IMR-90 (cell line): ENCODE results near the gene NAPSA. TPM values are rescaled to one million over a fixed set of nuclear protein-coding genes. Genes with fewer than 3 reads are reported as not detected.

Source experiments
- ATAC-seq: fragments of 200-7000 bp; cut with Tn5 transposase; 2 replicates; pipeline ENCODE4 v1.9.1; 2020; ENCODE audit warnings: low read depth, mild to moderate bottlenecking, moderate library complexity
- BruUV-seq: library from RNA; stranded (reverse); fragments of 400-500 nt; replicated peaks from 2 replicates; lab custom pipeline; 2021; lab: Mats Ljungman, UMichigan
- CTCF ChIA-PET: fragments of 300-600 bp; formaldehyde crosslinking; extraction: SDS; loops from one replicate; lab custom pipeline; 2021; ENCODE audit warnings: antibody characterized with exemption; lab: Yijun Ruan, JAX
- POLR2A ChIA-PET: fragments of 300-600 bp; sonication (Branson Sonifier 250); formaldehyde crosslinking; loops from one replicate; lab custom pipeline; 2022; ENCODE audit warnings: antibody characterized with exemption; ENCODE audit not compliant: unreplicated experiment; lab: Charles Lee
- DNase-seq: peaks from one replicate; pipeline ENCODE4 v3.0.0; 2013
- H2AFZ ChIP-seq: replicated peaks from 2 replicates; pipeline ENCODE3; 2013; ENCODE audit warnings: low read length, mild to moderate bottlenecking; ENCODE audit not compliant: poor library complexity
- H2AK5ac ChIP-seq: 2 replicates; pipeline ENCODE4 v1.6.1; 2013; ENCODE audit warnings: low read depth, low read length, inconsistent platforms
- H2AK9ac ChIP-seq: replicated peaks from 2 replicates; pipeline ENCODE3; 2013; ENCODE audit warnings: mild to moderate bottlenecking, low read depth, low read length, moderate library complexity; ENCODE audit not compliant: poor library complexity
- H2BK120ac ChIP-seq: 2 replicates; pipeline ENCODE4 v1.6.1; 2013; ENCODE audit warnings: low read depth, low read length, inconsistent platforms
- H2BK15ac ChIP-seq: 3 replicates; pipeline ENCODE4 v1.6.1; 2013; ENCODE audit warnings: low read depth, low read length, inconsistent platforms
- H2BK20ac ChIP-seq: 2 replicates; pipeline ENCODE4 v1.6.1; 2013; ENCODE audit warnings: low read depth, mild to moderate bottlenecking, inconsistent platforms, low read length, moderate library complexity
- H2BK5ac ChIP-seq: 2 replicates; pipeline ENCODE4 v1.6.1; 2013; ENCODE audit warnings: mild to moderate bottlenecking, low read depth, low read length, inconsistent platforms; ENCODE audit not compliant: poor library complexity, severe bottlenecking
- H3K14ac ChIP-seq: replicated peaks from 2 replicates; pipeline ENCODE4 v1.6.1; 2013; ENCODE audit warnings: low read depth, low read length, inconsistent platforms
- H3K18ac ChIP-seq: 2 replicates; pipeline ENCODE4 v1.6.1; 2013; ENCODE audit warnings: low read depth, low read length, control low read depth
- H3K23ac ChIP-seq: 2 replicates; pipeline ENCODE4 v1.6.1; 2013; ENCODE audit warnings: low read depth, low read length, inconsistent platforms
- H3K27ac ChIP-seq: 2 replicates; pipeline ENCODE4 v1.5.1; 2013; ENCODE audit warnings: mild to moderate bottlenecking, control low read depth, low read length; ENCODE audit not compliant: insufficient read depth
- H3K27me3 ChIP-seq: 2 replicates; pipeline ENCODE4 v1.6.1; 2013; ENCODE audit warnings: low read length; ENCODE audit not compliant: control insufficient read depth, insufficient read depth
- H3K36me3 ChIP-seq: 2 replicates; pipeline ENCODE4 v1.6.1; 2013; ENCODE audit warnings: low read length, mixed read lengths; ENCODE audit not compliant: control insufficient read depth, insufficient read depth
- H3K4ac ChIP-seq: 2 replicates; pipeline ENCODE4 v1.6.1; 2013; ENCODE audit warnings: low read depth, low read length, inconsistent platforms
- H3K4me1 ChIP-seq: 2 replicates; pipeline ENCODE4 v1.6.1; 2013; ENCODE audit warnings: low read length, mixed read lengths; ENCODE audit not compliant: control insufficient read depth, insufficient read depth
- H3K4me2 ChIP-seq: 2 replicates; pipeline ENCODE4 v1.6.1; 2013; ENCODE audit warnings: low read depth, mild to moderate bottlenecking, control low read depth, low read length, moderate library complexity
- H3K4me3 ChIP-seq: 2 replicates; pipeline ENCODE4 v1.5.1; 2013; ENCODE audit warnings: low read depth, mild to moderate bottlenecking, control low read depth, low read length, moderate library complexity; ENCODE audit not compliant: insufficient read depth
- H3K56ac ChIP-seq: 2 replicates; pipeline ENCODE4 v1.6.1; 2013; ENCODE audit warnings: low read length, inconsistent platforms; ENCODE audit not compliant: insufficient read depth; ENCODE audit errors: extremely low read depth
- H3K79me1 ChIP-seq, 2 experiments: 2 replicates each; pipeline ENCODE4 v1.6.1; 2013; ENCODE audit warnings: low read length in 2 of 2, inconsistent platforms in 1 of 2, low read depth in 1 of 2
- H3K9ac ChIP-seq: 2 replicates; pipeline ENCODE4 v1.6.1; 2013; ENCODE audit warnings: low read depth, low read length, control low read depth
- H3K9me1 ChIP-seq: 2 replicates; pipeline ENCODE4 v1.6.1; 2013; ENCODE audit warnings: low read length, inconsistent platforms; ENCODE audit not compliant: insufficient read depth
- H3K9me3 ChIP-seq: 2 replicates; pipeline ENCODE4 v1.6.1; 2013; ENCODE audit warnings: low read length; ENCODE audit not compliant: control insufficient read depth, insufficient read depth
- H4K20me1 ChIP-seq: 2 replicates; pipeline ENCODE4 v1.6.1; 2013; ENCODE audit warnings: low read length, inconsistent platforms; ENCODE audit not compliant: insufficient read depth
- H4K5ac ChIP-seq: 2 replicates; pipeline ENCODE4 v1.6.1; 2013; ENCODE audit warnings: mild to moderate bottlenecking, low read depth, low read length, control low read depth
- H4K8ac ChIP-seq, 2 experiments: 2 replicates each; pipeline ENCODE4 v1.6.1; 2013; ENCODE audit warnings: low read depth in 2 of 2, low read length in 2 of 2, control low read depth in 1 of 2, inconsistent platforms in 1 of 2
- H4K91ac ChIP-seq: 2 replicates; pipeline ENCODE4 v1.6.1; 2013; ENCODE audit warnings: low read depth, low read length, inconsistent platforms; ENCODE audit not compliant: insufficient read depth
- BHLHE40 ChIP-seq: fragments of 150-350 bp; IDR thresholded peaks from 2 replicates; pipeline ENCODE4 v1.6.1; 2016; ENCODE audit warnings: mild to moderate bottlenecking, low read depth, low read length
- CEBPB ChIP-seq: IDR thresholded peaks from 2 replicates; pipeline ENCODE4 v1.6.1; 2012; ENCODE audit warnings: low read depth, low read length, improper control_type of control experiment
- CHD1 ChIP-seq: IDR thresholded peaks from 2 replicates; pipeline ENCODE4 v1.6.1; 2012; ENCODE audit warnings: low read depth, low read length, improper control_type of control experiment
- CTCF ChIP-seq: conservative IDR thresholded peaks from 2 replicates; pipeline ENCODE4 v1.5.1; 2012; ENCODE audit warnings: mild to moderate bottlenecking, low read depth, low read length, improper control_type of control experiment
- FOS ChIP-seq: fragments of 150-350 bp; IDR thresholded peaks from 2 replicates; pipeline ENCODE4 v1.6.1; 2016; ENCODE audit warnings: low read depth, low read length
- MAFK ChIP-seq: IDR thresholded peaks from 2 replicates; pipeline ENCODE4 v1.6.1; 2012; ENCODE audit warnings: low read depth, low read length, improper control_type of control experiment
- MAZ ChIP-seq: IDR thresholded peaks from 2 replicates; pipeline ENCODE4 v1.6.1; 2012; ENCODE audit warnings: low read depth, mild to moderate bottlenecking, low read length, improper control_type of control experiment, moderate library complexity, borderline replicate concordance
- MXI1 ChIP-seq: IDR thresholded peaks from 2 replicates; pipeline ENCODE4 v1.6.1; 2012; ENCODE audit warnings: low read depth, mild to moderate bottlenecking, low read length, moderate library complexity, borderline replicate concordance
- NFE2L2 ChIP-seq: fragments of 150-350 bp; IDR thresholded peaks from 2 replicates; pipeline ENCODE4 v1.6.1; 2016; ENCODE audit warnings: low read depth, mild to moderate bottlenecking, low read length
- POLR2A ChIP-seq: IDR thresholded peaks from 2 replicates; pipeline ENCODE4 v1.6.1; 2012; ENCODE audit warnings: mild to moderate bottlenecking, low read depth, low read length
- RAD21 ChIP-seq: IDR thresholded peaks from 2 replicates; pipeline ENCODE4 v1.6.1; 2012; ENCODE audit warnings: low read length, improper control_type of control experiment
- RCOR1 ChIP-seq: IDR thresholded peaks from 2 replicates; pipeline ENCODE4 v1.6.1; 2012; ENCODE audit warnings: mild to moderate bottlenecking, low read length, improper control_type of control experiment; ENCODE audit not compliant: insufficient replicate concordance
- RFX5 ChIP-seq: IDR thresholded peaks from 2 replicates; pipeline ENCODE4 v1.8.0; 2012; ENCODE audit warnings: low read depth, mild to moderate bottlenecking, low read length, moderate library complexity
- SMC3 ChIP-seq: fragments of 150-350 bp; IDR thresholded peaks from 2 replicates; pipeline ENCODE4 v1.6.1; 2016; ENCODE audit warnings: low read depth, mild to moderate bottlenecking, antibody characterized with exemption, low read length, moderate library complexity
- WGBS, 2 experiments: methylation state at CpG; one replicate each; pipeline versions ENCODE4 v1.1.5 to v1.1.7; 2013; ENCODE audit warnings: missing lambda C conversion rate in 2 of 2; ENCODE audit not compliant: insufficient read length in 1 of 2; ENCODE audit errors: extremely low coverage in 2 of 2; 5-methylcytosine and 5-hydroxymethylcytosine counted together
- dilution Hi-C: fragments of 300-500 bp; cut with HindIII; formaldehyde crosslinking; loops from one replicate; pipeline ENCODE4 v1.14.3; 2018; ENCODE audit warnings: low sequenced_read_pairs; ENCODE audit not compliant: unreplicated experiment
- in situ Hi-C: fragments of 300-500 bp; cut with MboI; formaldehyde crosslinking; loops from 3 replicates; pipeline ENCODE4 v1.14.3; 2019; ENCODE audit warnings: low sequenced_read_pairs, inconsistent platforms, mixed read lengths
- intact Hi-C: fragments of 100-400 bp; cut with micrococcal nuclease; formaldehyde crosslinking; loops from 2 replicates; pipeline ENCODE4 v1.10.0; 2022
- polyA plus RNA-seq, 3 experiments: library from polyadenylated mRNA; depleted of rRNA; stranded (reverse); fragments of >200 nt; gene quantifications; 2 replicates each; pipeline ENCODE4 v1.2.3, GENCODE V29; 2012; ENCODE audit warnings: low replicate concordance in 1 of 3
- total RNA-seq: library from RNA; depleted of rRNA; stranded (reverse); fragments of >200 nt; gene quantifications from 2 replicates; pipeline ENCODE4 v1.2.3, GENCODE V29; 2012
- TF ChIP-seq, protein P1 (sequence below): fragments of 150-350 bp; IDR thresholded peaks from 2 replicates; pipeline ENCODE4 v1.6.1; 2017; ENCODE audit warnings: mild to moderate bottlenecking, antibody characterized with exemption, low read length, low read depth
- TF ChIP-seq, protein P2 (sequence below): fragments of 150-350 bp; IDR thresholded peaks from 2 replicates; pipeline ENCODE4 v1.6.1; 2016; ENCODE audit warnings: low read depth, mild to moderate bottlenecking, low read length, moderate library complexity, borderline replicate concordance

The NAPSA gene
- total and polyA plus RNA-seq, 2 of the 4 experiments (the other 2 are of a cell fraction) = 0.39 TPM; not detected in 1

DNA sequence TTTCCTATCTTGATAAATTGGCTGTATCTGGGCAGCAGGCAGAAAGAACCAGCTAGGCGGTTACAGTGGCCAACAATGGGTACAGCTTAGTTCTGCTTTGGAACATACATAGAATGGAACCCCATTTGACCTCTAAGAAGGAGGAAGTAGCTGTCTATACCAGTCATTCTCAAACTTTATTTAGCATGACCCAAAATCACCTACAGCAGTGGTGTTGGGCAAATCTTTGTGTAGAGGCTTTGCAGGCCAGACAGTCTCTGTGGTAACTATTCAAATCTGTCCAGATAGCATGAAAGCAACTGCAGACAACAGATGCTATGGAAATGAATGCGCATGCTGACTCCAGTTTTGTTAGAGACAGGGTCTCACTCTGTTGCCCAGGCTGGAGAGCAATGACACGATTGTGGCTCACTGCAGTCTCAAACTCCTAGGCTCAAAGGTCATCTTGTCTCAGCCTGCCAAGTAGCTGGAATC is 24.3 kb downstream of the NAPSA start:
- no peak overlapping the region for H2BK15ac ChIP-seq
- no peaks in the 10 kb centered on the region for H3K36me3 ChIP-seq
- H2AK5ac ChIP-seq = no peak overlapping the region
- no peak for ATAC-seq
- H3K79me1 ChIP-seq = no peaks in the 10 kb centered on the region
- H3K4me1 ChIP-seq = no peaks in the 10 kb centered on the region
- no peak overlapping the region for H3K14ac ChIP-seq
- no peak overlapping the region for H4K91ac ChIP-seq
- no peak overlapping the region for H4K5ac ChIP-seq
- 67% methylated on average over 2 of the region's 3 CpGs; no CpG with 5 or more reads in 1 of the 2 experiments for WGBS, 2 experiments
- BruUV-seq = no TSS peak
- no peak overlapping the region for H3K9ac ChIP-seq
- in situ Hi-C loops (no loop called here), intact Hi-C loops (no loop called here), dilution Hi-C loops (no loop called here)
- H3K4me3 ChIP-seq = no peak overlapping the region
- no peaks in the 10 kb centered on the region for H4K20me1 ChIP-seq
- H3K23ac ChIP-seq = no peak overlapping the region
- no peak overlapping the region for H3K4me2 ChIP-seq
- no peak for DNase-seq
- H3K27me3 ChIP-seq = no peaks in the 10 kb centered on the region
- H3K9me1 ChIP-seq = no peaks in the 10 kb centered on the region
- H2AK9ac ChIP-seq = no peak overlapping the region
- TF ChIP-seq RCOR1 (no peak), NFE2L2 (no peak), CHD1 (no peak), POLR2A (no peak), RFX5 (no peak), CEBPB (no peak), SMC3 (no peak), RAD21 (no peak), BHLHE40 (no peak), MXI1 (no peak), MAZ (no peak), CTCF (no peak), MAFK (no peak), FOS (no peak)
- TF ChIP-seq, protein P1, sequence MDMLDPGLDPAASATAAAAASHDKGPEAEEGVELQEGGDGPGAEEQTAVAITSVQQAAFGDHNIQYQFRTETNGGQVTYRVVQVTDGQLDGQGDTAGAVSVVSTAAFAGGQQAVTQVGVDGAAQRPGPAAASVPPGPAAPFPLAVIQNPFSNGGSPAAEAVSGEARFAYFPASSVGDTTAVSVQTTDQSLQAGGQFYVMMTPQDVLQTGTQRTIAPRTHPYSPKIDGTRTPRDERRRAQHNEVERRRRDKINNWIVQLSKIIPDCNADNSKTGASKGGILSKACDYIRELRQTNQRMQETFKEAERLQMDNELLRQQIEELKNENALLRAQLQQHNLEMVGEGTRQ = no peak
- TF ChIP-seq, protein P2, sequence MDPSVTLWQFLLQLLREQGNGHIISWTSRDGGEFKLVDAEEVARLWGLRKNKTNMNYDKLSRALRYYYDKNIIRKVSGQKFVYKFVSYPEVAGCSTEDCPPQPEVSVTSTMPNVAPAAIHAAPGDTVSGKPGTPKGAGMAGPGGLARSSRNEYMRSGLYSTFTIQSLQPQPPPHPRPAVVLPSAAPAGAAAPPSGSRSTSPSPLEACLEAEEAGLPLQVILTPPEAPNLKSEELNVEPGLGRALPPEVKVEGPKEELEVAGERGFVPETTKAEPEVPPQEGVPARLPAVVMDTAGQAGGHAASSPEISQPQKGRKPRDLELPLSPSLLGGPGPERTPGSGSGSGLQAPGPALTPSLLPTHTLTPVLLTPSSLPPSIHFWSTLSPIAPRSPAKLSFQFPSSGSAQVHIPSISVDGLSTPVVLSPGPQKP = no peak
- H2BK20ac ChIP-seq = no peak overlapping the region
- H4K8ac ChIP-seq = no peak overlapping the region
- no peak overlapping the region for H2AFZ ChIP-seq
- no peak overlapping the region for H2BK5ac ChIP-seq
- CTCF ChIA-PET = no interaction called here
- H3K4ac ChIP-seq = no peak overlapping the region
- no peak overlapping the region for H2BK120ac ChIP-seq
- POLR2A ChIA-PET = no interaction called here
- H3K9me3 ChIP-seq = peaks cover 9% of the 10 kb centered on the region
- no peak overlapping the region for H3K27ac ChIP-seq
- H3K56ac ChIP-seq = no peak overlapping the region
- H3K18ac ChIP-seq = no peak overlapping the region
